K562 (cell line): ENCODE data around the gene KDM4F. TPM values are rescaled to one million over a fixed set of nuclear protein-coding genes. Genes with fewer than 3 reads are reported as not detected.
A peak's percentile ranks its signal among the peaks of the same experiment; 100 is the strongest.

Source experiments
- BRD9 ChIP-seq: fragments of 450-650 bp; IDR thresholded peaks from 2 replicates; pipeline ENCODE4 v1.6.1; 2018; ENCODE audit warnings: low read depth; ENCODE audit not compliant: partially characterized antibody
- ELF1 ChIP-seq: fragments of 200-800 bp; sonication (Bioruptor generic); IDR thresholded peaks from 2 replicates; pipeline ENCODE4 v1.6.1; 2016; ENCODE audit warnings: missing genetic modification characterization, missing compliant biosample characterization
- ELF2 ChIP-seq: fragments of 250-450 bp; sonication (Bioruptor Pico); IDR thresholded peaks from 2 replicates; pipeline ENCODE4 v1.5.0; 2021; ENCODE audit warnings: mild to moderate bottlenecking
- FOXJ3 ChIP-seq: sonication (generic); formaldehyde crosslinking; IDR thresholded peaks from 2 replicates; pipeline ENCODE4 v1.4.0; 2020; ENCODE audit warnings: mild to moderate bottlenecking, missing genetic modification reagents
- HDAC1 ChIP-seq, 2 experiments: fragments of 450-650 bp; IDR thresholded peaks; 2 replicates each; pipeline ENCODE4 v1.6.1; 2016 to 2017; ENCODE audit warnings: inconsistent platforms in 1 of 2, mild to moderate bottlenecking in 1 of 2, moderate library complexity in 1 of 2
- HIVEP1 ChIP-seq: fragments of 250-450 bp; sonication (Bioruptor Pico); IDR thresholded peaks from 2 replicates; pipeline ENCODE4 v1.4.0; 2020; ENCODE audit warnings: mild to moderate bottlenecking
- HMBOX1 ChIP-seq: sonication (generic); IDR thresholded peaks from 2 replicates; pipeline ENCODE4 v1.6.1; 2016
- KDM5B ChIP-seq: fragments of 200-600 bp; sonication (generic); IDR thresholded peaks from 2 replicates; pipeline ENCODE4 v1.6.1; 2012; ENCODE audit warnings: low read depth, mild to moderate bottlenecking, moderate library complexity, low read length, control low read depth, inconsistent platforms; ENCODE audit not compliant: insufficient replicate concordance
- MAFG ChIP-seq: fragments of 450-650 bp; conservative IDR thresholded peaks from 2 replicates; pipeline ENCODE4 v1.6.1; 2016; ENCODE audit warnings: missing genetic modification characterization, missing compliant biosample characterization
- MBD2 ChIP-seq: sonication (generic); IDR thresholded peaks from 2 replicates; pipeline ENCODE4 v1.6.1; 2016; ENCODE audit warnings: low read depth, borderline replicate concordance
- MCM2 ChIP-seq: fragments of 450-650 bp; IDR thresholded peaks from 2 replicates; pipeline ENCODE4 v1.6.1; 2017; ENCODE audit warnings: low read depth, mild to moderate bottlenecking
- MCM7 ChIP-seq, 2 experiments: fragments of 450-650 bp; IDR thresholded peaks; 2 replicates each; pipeline ENCODE4 v1.6.1; 2016 to 2018
- SPI1 ChIP-seq: IDR thresholded peaks from 2 replicates; pipeline ENCODE4 v1.6.1; 2011; ENCODE audit warnings: low read depth, low read length, control low read depth, borderline replicate concordance
- TAF1 ChIP-seq: IDR thresholded peaks from 2 replicates; pipeline ENCODE4 v1.6.1; 2011; ENCODE audit warnings: mild to moderate bottlenecking, low read length, moderate library complexity; ENCODE audit not compliant: insufficient read depth, control insufficient read depth, severe bottlenecking; ENCODE audit errors: extremely low read depth
- ZBTB1 ChIP-seq: sonication (generic); formaldehyde crosslinking; IDR thresholded peaks from 2 replicates; pipeline ENCODE4 v1.8.1; 2023; ENCODE audit warnings: missing genetic modification reagents, low read depth, mild to moderate bottlenecking, borderline replicate concordance
- ZNF133 ChIP-seq: fragments of 250-450 bp; sonication (Bioruptor Pico); IDR thresholded peaks from 2 replicates; pipeline ENCODE4 v1.4.0; 2020; ENCODE audit warnings: mild to moderate bottlenecking
- ZNF175 ChIP-seq: fragments of 200-800 bp; sonication (Bioruptor generic); IDR thresholded peaks from 2 replicates; pipeline ENCODE4 v1.6.1; 2016; ENCODE audit warnings: low read depth, mild to moderate bottlenecking, missing genetic modification characterization, missing compliant biosample characterization
- ZNF253 ChIP-seq: fragments of 250-450 bp; sonication (Bioruptor Pico); conservative IDR thresholded peaks from 2 replicates; pipeline ENCODE4 v1.6.1; 2021; ENCODE audit warnings: mild to moderate bottlenecking
- ZNF408 ChIP-seq: fragments of 250-450 bp; sonication (Bioruptor Pico); IDR thresholded peaks from 2 replicates; pipeline ENCODE4 v1.4.0; 2020; ENCODE audit warnings: low read depth, mild to moderate bottlenecking, moderate library complexity
- ZNF639 ChIP-seq, 2 experiments: fragments of 200-800 bp in 1 of 2; sonication (Bioruptor generic) in 1 of 2; sonication (generic) in 1 of 2; formaldehyde crosslinking in 1 of 2; IDR thresholded peaks in 1 of 2; conservative IDR thresholded peaks in 1 of 2; 2 replicates each; pipeline versions ENCODE4 v1.5.0 to v1.6.1; 2016 to 2020; ENCODE audit warnings: missing compliant biosample characterization in 1 of 2, missing genetic modification characterization in 1 of 2, missing genetic modification reagents in 1 of 2
- ZNF699 ChIP-seq: fragments of 250-450 bp; sonication (Bioruptor Pico); IDR thresholded peaks from 2 replicates; pipeline ENCODE4 v1.8.0; 2021; ENCODE audit warnings: mild to moderate bottlenecking, moderate library complexity; ENCODE audit not compliant: insufficient replicate concordance
- polyA plus RNA-seq, 8 experiments: library from polyadenylated mRNA; depleted of rRNA in 4 of 8; stranded (reverse) in 5 of 8; unstranded in 3 of 8; fragments of >200 nt; fragmentation: Nextera tagmentation in 2 of 8; fragmentation: Illumina TruSeq in 1 of 8; extraction: Ambion mirVana in 2 of 8; extraction: Trizol in 1 of 8; gene quantifications; 2 replicates each; pipeline versions ENCODE4 v1.2.1 to v1.2.3, GENCODE V29; 2011 to 2014; ENCODE audit warnings: inconsistent platforms in 1 of 8, missing spikeins in 1 of 8
- total RNA-seq, 7 experiments: library from RNA; depleted of rRNA in 6 of 7; stranded (reverse); fragments of >200 nt in 6 of 7; fragmentation: Illumina TruSeq in 2 of 7; extraction: Trizol in 2 of 7; gene quantifications; 2 replicates each; pipeline versions ENCODE4 v1.2.1 to v1.2.3, GENCODE V29; 2011 to 2021; ENCODE audit warnings: low replicate concordance in 1 of 7
- TF ChIP-seq, protein P1 (sequence below): fragments of 250-450 bp; sonication (Bioruptor Pico); IDR thresholded peaks from 2 replicates; pipeline ENCODE4 v1.8.0; 2022; ENCODE audit warnings: inconsistent platforms, mild to moderate bottlenecking, moderate library complexity, borderline replicate concordance

Gene KDM4F
- total and polyA plus RNA-seq, 9 of the 15 experiments (the other 6 are each of a cell fraction or from before 2014, with no cell fraction given): not detected

GRCh38 chr11:95089620-95090542, 40.7 kb downstream of the KDM4F start, which contains the start of gene ENDOD1 (continued):
- TF ChIP-seq ZNF639 (CRISPR knock-in tag; conservative IDR thresholded peaks at IDR 0.05 in 1 of 2, IDR thresholded peaks at IDR 0.05 in 1 of 2) (peak in 1 of 2 experiments; percentile 63; a peak in 1 of 4 replicates), ZNF408 (CRISPR knock-in tag) (no peak), ZNF699 (CRISPR knock-in tag) (no peak), MCM2 (no peak), MCM7 (IDR thresholded peaks at IDR 0.05) (no peak), MBD2 (peak; percentile 36; the same call in 1 of the 2 replicates), MAFG (tag) (no peak), ZNF133 (no peak), FOXJ3 (no peak), BRD9 (no peak), HIVEP1 (CRISPR knock-in tag) (no peak), HDAC1 (IDR thresholded peaks at IDR 0.05) (peak in 1 of 2 experiments; percentile 63; a peak in 1 of 4 replicates), ZBTB1 (CRISPR knock-in tag) (no peak), HMBOX1 (no peak), ZNF253 (CRISPR knock-in tag) (no peak), SPI1 (peak; percentile 52; the same call in 1 of the 2 replicates), ELF2 (CRISPR knock-in tag) (no peak), ELF1 (tag) (no peak), TAF1 (peak; percentile 66), KDM5B (peak; percentile 79), ZNF175 (CRISPR knock-in tag) (no peak)
- TF ChIP-seq, protein P1, sequence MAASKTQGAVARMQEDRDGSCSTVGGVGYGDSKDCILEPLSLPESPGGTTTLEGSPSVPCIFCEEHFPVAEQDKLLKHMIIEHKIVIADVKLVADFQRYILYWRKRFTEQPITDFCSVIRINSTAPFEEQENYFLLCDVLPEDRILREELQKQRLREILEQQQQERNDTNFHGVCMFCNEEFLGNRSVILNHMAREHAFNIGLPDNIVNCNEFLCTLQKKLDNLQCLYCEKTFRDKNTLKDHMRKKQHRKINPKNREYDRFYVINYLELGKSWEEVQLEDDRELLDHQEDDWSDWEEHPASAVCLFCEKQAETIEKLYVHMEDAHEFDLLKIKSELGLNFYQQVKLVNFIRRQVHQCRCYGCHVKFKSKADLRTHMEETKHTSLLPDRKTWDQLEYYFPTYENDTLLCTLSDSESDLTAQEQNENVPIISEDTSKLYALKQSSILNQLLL (CRISPR knock-in tag): no peak
